Bladder microvascular endothelial cell (primary cell): ENCODE measurements around the gene RPL35A. TPM values are rescaled to one million over a fixed set of nuclear protein-coding genes. Genes with fewer than 3 reads are reported as not detected.

Experiments used
- total RNA-seq: library from RNA; depleted of rRNA; stranded (reverse); fragments of >200 nt; gene quantifications from 2 replicates; pipeline ENCODE4 v1.2.3, GENCODE V29; 2014

RPL35A gene
- 515 and 741 TPM in 2 replicates for total RNA-seq

GRCh38 chr3:197949778-197950676 is at the start of gene RPL35A:
Gene RPL35A, plus strand, starts transcription at chr3:197950190. Its CDS starts 778 bp downstream, at chr3:197950968.

DNA sequence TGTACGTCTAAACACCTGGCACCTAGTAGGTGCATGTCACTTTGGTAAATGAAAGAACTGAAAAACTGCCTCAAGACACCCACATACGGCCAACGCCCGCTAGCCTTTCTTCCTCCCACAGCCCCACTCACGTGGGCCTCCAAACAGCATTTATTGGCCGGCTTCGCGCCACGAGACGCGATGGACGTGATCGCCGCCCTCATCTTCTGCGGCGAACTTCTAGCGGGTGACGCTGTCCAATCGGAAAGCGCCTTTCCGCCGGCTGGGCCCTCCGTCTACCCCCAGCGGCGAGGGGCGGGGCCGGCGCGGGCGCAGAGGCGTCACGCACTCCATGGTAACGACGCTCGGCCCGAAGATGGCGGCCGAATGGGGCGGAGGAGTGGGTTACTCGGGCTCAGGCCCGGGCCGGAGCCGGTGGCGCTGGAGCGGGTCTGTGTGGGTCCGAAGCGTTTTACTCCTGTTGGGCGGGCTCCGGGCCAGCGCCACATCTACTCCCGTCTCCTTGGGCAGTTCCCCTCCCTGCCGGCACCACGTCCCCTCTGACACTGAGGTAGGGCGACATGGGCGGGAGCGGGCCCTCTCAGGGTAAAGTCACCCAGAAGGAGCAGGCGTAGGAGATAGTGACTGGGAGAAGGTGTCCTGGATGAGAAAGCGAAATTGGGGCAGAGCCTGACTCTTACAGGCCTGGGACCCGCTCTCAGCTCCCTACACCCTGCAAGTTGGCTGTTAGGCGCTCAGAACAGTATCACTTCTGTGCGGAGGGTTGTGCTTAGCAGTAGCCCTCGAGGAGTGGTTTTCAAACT is 10.1 kb downstream of the RPL35A start, which contains the start of gene LMLN:
Gene LMLN, plus strand, starts transcription at position 327 of the 803 bp plus-strand sequence. Its CDS starts 29 bp downstream, at position 356.

Other genes starting within 250 kb of the RPL35A start
- 10.1 and 10.7 TPM in 2 replicates for gene RUBCN, start 213.3 kb upstream of the RPL35A start, total RNA-seq
- gene FYTTD1, start 200.3 kb upstream of the RPL35A start, total RNA-seq = 27.0 and 53.4 TPM in 2 replicates
- gene LRCH3, start 158.9 kb upstream of the RPL35A start, total RNA-seq = 61.0 and 90.9 TPM in 2 replicates
- gene LMLN, start 10.0 kb downstream of the RPL35A start, total RNA-seq = 2.1 and 7.2 TPM in 2 replicates